ENCODE results near the gene ISL2.

DNA sequence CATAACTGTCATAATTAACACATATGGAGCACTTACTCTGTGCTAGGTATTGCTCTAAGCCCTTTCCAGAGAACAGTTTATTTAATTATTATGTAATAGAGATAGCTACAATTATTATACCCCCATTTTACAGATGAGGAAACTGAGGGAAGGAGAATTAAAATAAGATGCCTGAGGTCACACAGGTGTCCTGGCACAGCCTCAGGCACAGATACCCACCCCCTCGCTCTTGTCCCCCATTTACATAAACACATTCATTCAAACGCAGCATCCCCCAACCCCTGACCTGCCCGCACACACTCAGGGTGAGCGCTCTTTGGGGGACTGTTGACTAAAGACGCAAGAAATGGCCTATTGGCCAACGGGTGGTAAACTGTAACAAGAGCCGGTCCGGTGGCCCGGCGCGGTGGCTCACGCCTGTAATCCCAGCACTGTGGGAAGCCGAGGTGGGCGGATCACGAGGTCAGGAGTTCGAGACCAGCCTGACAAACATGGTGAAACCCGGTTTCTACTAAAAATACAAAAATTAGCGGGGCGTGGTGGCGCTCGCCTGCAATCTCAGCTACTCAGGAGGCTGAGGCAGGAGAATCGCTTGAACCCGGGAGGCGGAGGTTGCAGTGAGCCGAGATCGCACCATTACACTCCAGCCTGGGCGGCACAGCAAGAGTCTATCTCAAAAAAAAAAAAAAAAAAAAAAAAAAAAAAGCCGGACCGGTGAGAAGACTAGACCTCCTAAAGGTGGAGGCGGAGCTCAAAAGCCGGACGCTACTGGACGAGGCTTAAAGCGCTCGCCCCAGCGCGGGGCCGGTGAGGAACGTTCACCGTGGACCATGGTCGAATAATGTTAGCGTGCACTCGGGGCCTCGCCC is 1.9 kb upstream of the ISL2 start:
- no peak for TF ChIP-seq EZH2 (IDR thresholded peaks at IDR 0.05)
- no peak for TF ChIP-seq POLR2AphosphoS5 (IDR thresholded peaks at IDR 0.05; ENCODE audit: borderline replicate concordance, low read depth, low read length)
